Left lung (tissue), 10 donors: ENCODE measurements around the gene FAM234B. TPM values are rescaled to one million over a fixed set of nuclear protein-coding genes. Genes with fewer than 3 reads are reported as not detected.

ENCODE experiments used
- ATAC-seq: fragments of 200-7000 bp; cut with Tn5 transposase; one replicate; pipeline ENCODE4 v1.9.1; 2020; ENCODE audit warnings: moderate library complexity
- DNase-seq, 4 donors: peaks; one replicate each; pipeline ENCODE4 v3.0.0-alpha.2; 2013 to 2020
- H3K27ac ChIP-seq, 2 donors: fragments of 200-600 bp; sonication (generic) in 1 of 2; one replicate each; pipeline versions ENCODE4 v1.5.0 to v1.8.0; 2020 to 2021
- H3K27me3 ChIP-seq, 2 donors: fragments of 200-600 bp; sonication (generic) in 1 of 2; one replicate each; pipeline versions ENCODE4 v1.5.0 to v1.8.0; 2020 to 2021
- H3K36me3 ChIP-seq, 2 donors: fragments of 200-600 bp; sonication (generic) in 1 of 2; one replicate each; pipeline versions ENCODE4 v1.5.0 to v1.8.0; 2020 to 2021
- H3K4me1 ChIP-seq, 2 donors: fragments of 200-600 bp; one replicate each; pipeline ENCODE4 v1.8.0; 2021
- H3K4me3 ChIP-seq, 2 donors: fragments of 200-600 bp; sonication (generic) in 1 of 2; one replicate each; pipeline versions ENCODE4 v1.5.0 to v1.8.0; 2020 to 2021; ENCODE audit warnings: mild to moderate bottlenecking in 1 of 2
- H3K9me3 ChIP-seq, 2 donors: fragments of 200-600 bp; sonication (generic) in 1 of 2; one replicate each; pipeline versions ENCODE4 v1.5.0 to v1.8.0; 2020 to 2021
- intact Hi-C, 2 donors: fragments of 100-400 bp; cut with DNase I; formaldehyde crosslinking; loops; one replicate each; pipeline versions ENCODE4 v1.11.2 to v1.14.2; 2022
- polyA plus RNA-seq, 6 donors: library from polyadenylated mRNA; unstranded; fragments of 120-200 nt; gene quantifications; one replicate each; pipeline ENCODE4 v1.2.1, GENCODE V29; 2013; ENCODE audit not compliant: insufficient read length in 6 of 6
- total RNA-seq, 2 donors: library from RNA; stranded (reverse); fragmentation: NEBNext Ultra II Directional; extraction: Animal tissue kit (Norgen Biotek cat#: 25700); gene quantifications; one replicate each; pipeline ENCODE4 v1.2.1, GENCODE V29; 2021
- TF ChIP-seq, protein P1 (sequence below), 2 donors: fragments of 200-600 bp; sonication (generic) in 1 of 2; IDR thresholded peaks; one replicate each; pipeline versions ENCODE4 v1.5.0 to v1.8.0; 2021; ENCODE audit warnings: antibody characterized with exemption in 2 of 2
- donor health status: DM: no; HTN: yes; CAD: no.
- donor health status: DM: no; HTN: no; CAD: no.

FAM234B gene
- total and polyA plus RNA-seq, 8 donors, result 7.3 to 11.0 (median 8.9) TPM

DNA sequence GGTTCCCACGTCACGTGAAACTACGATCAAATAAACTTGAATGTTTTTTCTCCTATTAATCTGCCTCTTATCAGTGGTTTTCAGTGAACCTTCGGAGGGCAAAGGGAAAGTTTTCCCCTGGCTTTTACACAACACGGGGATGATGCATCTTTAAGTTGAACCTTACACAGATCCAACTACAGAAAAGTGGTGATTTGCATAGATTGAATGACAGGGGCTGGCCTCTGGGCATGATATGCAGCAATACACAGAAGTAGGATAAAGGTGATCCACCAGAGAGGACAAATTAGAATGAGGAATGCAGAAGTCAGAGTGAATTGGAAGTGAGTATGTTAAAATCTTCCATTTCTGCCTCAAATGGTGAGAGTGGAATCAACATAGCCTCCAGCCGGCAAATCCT, 47.7 kb downstream of the FAM234B start:
- ATAC-seq (no peak), DNase-seq (no peak)
- H3K4me3 ChIP-seq, result no peak overlapping the region
- peaks cover 0 to 24% of the 10 kb centered on the region in 2 donors for H3K4me1 ChIP-seq
- H3K27ac ChIP-seq, result no peak overlapping the region
- no peaks in the 10 kb centered on the region for H3K9me3 ChIP-seq
- intact Hi-C loops, result no loop called here
- TF ChIP-seq, protein P1, sequence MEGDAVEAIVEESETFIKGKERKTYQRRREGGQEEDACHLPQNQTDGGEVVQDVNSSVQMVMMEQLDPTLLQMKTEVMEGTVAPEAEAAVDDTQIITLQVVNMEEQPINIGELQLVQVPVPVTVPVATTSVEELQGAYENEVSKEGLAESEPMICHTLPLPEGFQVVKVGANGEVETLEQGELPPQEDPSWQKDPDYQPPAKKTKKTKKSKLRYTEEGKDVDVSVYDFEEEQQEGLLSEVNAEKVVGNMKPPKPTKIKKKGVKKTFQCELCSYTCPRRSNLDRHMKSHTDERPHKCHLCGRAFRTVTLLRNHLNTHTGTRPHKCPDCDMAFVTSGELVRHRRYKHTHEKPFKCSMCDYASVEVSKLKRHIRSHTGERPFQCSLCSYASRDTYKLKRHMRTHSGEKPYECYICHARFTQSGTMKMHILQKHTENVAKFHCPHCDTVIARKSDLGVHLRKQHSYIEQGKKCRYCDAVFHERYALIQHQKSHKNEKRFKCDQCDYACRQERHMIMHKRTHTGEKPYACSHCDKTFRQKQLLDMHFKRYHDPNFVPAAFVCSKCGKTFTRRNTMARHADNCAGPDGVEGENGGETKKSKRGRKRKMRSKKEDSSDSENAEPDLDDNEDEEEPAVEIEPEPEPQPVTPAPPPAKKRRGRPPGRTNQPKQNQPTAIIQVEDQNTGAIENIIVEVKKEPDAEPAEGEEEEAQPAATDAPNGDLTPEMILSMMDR (IDR thresholded peaks at IDR 0.05), result no peak
- no peaks in the 10 kb centered on the region for H3K36me3 ChIP-seq
- no peaks in the 10 kb centered on the region for H3K27me3 ChIP-seq

DNA sequence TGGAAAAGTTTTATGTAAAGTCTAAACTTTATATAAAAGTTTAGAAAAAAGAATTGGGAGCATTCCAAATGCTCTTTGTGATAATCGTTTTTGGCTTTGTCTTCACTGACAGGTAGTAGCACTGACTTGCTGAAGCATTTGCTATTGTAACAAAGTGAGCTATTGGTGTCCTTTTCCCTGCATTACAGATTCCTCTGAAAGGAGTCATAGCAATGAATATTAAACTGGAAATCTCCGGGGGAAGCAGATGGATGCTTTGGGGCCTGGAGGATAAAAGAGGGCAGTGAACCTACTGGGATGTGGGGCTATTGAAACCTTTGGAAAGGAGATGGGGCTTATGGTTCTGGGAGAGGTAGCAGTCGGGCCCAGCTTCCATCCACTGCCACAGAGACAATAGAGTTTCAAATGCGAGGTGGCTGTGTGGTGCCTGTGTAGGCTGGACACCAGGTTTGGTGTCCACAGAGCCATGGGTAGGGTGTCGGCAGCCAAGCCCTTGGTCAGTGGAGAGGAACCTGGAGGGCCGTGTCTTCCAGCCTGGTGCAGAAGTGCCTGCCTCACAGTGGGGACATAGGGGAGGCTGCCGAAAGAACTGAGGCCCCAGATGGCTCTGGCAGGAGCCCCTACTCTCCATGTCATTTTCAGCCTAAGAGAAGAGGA, 49.1 kb downstream of the FAM234B start:
- ATAC-seq, result no peak

DNA sequence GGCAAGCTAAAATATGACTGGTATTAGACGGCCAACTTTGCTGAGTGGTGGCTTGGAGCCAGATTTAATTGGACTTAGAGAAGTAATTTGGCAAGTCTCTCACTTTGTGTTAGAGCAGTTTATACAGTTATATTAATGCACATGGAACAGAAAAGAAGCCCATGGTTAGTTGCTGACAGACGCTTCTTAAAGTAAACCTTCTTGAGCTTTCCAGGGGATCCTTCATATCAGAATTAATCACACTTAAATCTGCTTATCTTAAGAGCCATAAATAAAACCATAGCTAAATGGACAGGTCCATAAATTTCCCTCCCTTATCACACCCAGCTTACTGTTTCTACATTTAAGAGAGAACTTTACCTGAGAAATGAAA, 49.7 kb downstream of the FAM234B start:
- Histone ChIP-seq H3K27me3 (no peaks in the 10 kb centered on the region), H3K4me1 (peaks cover 11 to 41% of the 10 kb centered on the region in 2 donors), H3K9me3 (no peaks in the 10 kb centered on the region), H3K4me3 (no peak overlapping the region), H3K36me3 (no peaks in the 10 kb centered on the region), H3K27ac (no peak overlapping the region)
- DNase-seq (peak in 2 of 4 donors; percentile 58 to 71), ATAC-seq (no peak)
- intact Hi-C loops, result no loop called here
- TF ChIP-seq, protein P1 (IDR thresholded peaks at IDR 0.05), result no peak

More for the DNA sequence above, 49.1 kb downstream of the FAM234B start:
- TF ChIP-seq, protein P1 (IDR thresholded peaks at IDR 0.05), result no peak
- intact Hi-C loops, result no loop called here
- no peak for DNase-seq
- no peaks in the 10 kb centered on the region for H3K36me3 ChIP-seq
- peaks cover 5 to 36% of the 10 kb centered on the region in 2 donors for H3K4me1 ChIP-seq
- no peaks in the 10 kb centered on the region for H3K27me3 ChIP-seq
- H3K27ac ChIP-seq, result no peak overlapping the region
- no peak overlapping the region for H3K4me3 ChIP-seq
- no peaks in the 10 kb centered on the region for H3K9me3 ChIP-seq

DNA sequence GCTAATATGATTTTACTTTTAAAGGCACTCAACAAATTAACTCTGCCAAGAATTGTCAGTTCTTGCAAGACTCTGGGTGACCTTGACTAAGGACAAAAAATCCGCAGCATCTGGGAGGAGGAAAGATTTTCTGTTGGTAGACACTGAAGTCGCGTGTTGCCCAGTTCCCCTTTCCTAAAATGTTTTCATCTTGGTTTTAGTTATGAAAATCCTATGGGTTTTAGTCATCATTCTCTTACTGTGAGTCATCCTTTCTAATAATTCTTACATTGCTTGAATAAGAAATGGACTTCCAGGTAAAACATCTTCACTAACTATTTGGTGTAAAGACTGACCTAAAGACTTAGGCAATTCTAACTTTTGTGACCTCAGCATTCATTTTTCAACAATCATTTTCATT, 50.2 kb downstream of the FAM234B start:
- Histone ChIP-seq H3K27ac (no peak overlapping the region), H3K27me3 (no peaks in the 10 kb centered on the region), H3K9me3 (no peaks in the 10 kb centered on the region), H3K36me3 (no peaks in the 10 kb centered on the region), H3K4me3 (no peak overlapping the region), H3K4me1 (peaks cover 16 to 47% of the 10 kb centered on the region in 2 donors)
- intact Hi-C loops, result no loop called here
- no peak for ATAC-seq
- TF ChIP-seq, protein P1 (IDR thresholded peaks at IDR 0.05), result no peak
- no peak for DNase-seq

DNA sequence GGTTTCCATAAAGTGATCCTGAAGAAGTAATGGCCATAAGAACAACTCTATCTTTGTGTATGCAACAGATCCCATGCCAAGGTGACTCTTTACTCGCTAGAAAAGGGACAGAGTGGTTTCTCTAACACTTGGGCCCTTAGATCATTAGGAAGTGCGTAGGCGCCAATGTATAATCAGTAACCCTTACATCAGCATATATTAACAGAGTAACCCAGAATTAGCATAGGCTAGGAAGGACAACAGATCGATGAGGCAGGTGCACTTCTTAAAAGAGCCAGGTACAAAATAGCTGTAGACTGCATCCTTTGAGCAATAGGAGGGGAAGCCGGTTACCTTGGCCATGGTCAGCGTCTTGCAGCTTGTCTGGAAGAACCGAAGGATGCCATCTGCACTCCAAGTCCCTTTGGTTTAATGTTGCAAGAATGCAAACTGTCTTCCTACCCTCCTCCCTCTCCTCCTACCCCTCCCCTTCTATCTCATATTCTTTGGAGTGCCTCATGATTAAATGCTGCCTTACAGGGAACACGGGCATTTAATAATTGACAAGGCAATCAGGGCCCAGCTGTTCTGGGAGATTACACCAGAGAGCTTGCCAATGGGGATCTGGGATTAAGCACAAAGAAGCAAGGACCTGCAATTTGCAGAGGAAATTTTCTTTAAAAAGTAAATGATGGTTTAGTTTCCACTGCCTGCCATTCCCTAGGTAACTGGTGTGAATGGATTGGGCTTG, 51.2 kb downstream of the FAM234B start:
- Histone ChIP-seq H3K36me3 (no peaks in the 10 kb centered on the region), H3K9me3 (no peaks in the 10 kb centered on the region), H3K27ac (no peak overlapping the region), H3K27me3 (no peaks in the 10 kb centered on the region), H3K4me1 (peaks cover 25 to 57% of the 10 kb centered on the region in 2 donors), H3K4me3 (no peak overlapping the region)
- intact Hi-C loops, result loop anchor here in 1 of 2 donors (5.0 kb wide), 1 partner anchor 107 kb away; no protein-coding TSS in a partner anchor
- TF ChIP-seq, protein P1 (IDR thresholded peaks at IDR 0.05), result no peak
- ATAC-seq (no peak), DNase-seq (no peak)
